H1 (cell line): Measurements from ENCODE around the gene LRP1. TPM values are rescaled to one million over a fixed set of nuclear protein-coding genes. Genes with fewer than 3 reads are reported as not detected.
A peak's percentile ranks its signal among the peaks of the same experiment; 100 is the strongest.

Experiments
- CTCF ChIA-PET: fragments of 300-600 bp; sonication (Branson Sonifier 250); formaldehyde crosslinking; loops from one replicate; lab custom pipeline; 2021; ENCODE audit not compliant: partially characterized antibody; lab: Charles Lee
- POLR2A ChIA-PET: fragments of 300-600 bp; sonication (Branson Sonifier 250); formaldehyde crosslinking; loops from one replicate; lab custom pipeline; 2021; ENCODE audit warnings: inconsistent platforms; ENCODE audit not compliant: partially characterized antibody; lab: Charles Lee
- DNase-seq, 2 experiments: peaks; one replicate each; pipeline versions ENCODE4 v3.0.0 to v3.0.0-alpha.2; 2010 to 2022; ENCODE audit warnings: low spot score in 2 of 2, low read depth in 1 of 2, mixed read lengths in 1 of 2
- FAIRE-seq: peaks from 2 replicates; lab custom pipeline; 2011; peaks lifted over from hg19 to GRCh38; lab: Jason Lieb, UNC
- H2AFZ ChIP-seq: 2 replicates; pipeline ENCODE4 v1.8.1; 2012; ENCODE audit warnings: low read length, inconsistent platforms
- H2AK5ac ChIP-seq: 2 replicates; pipeline ENCODE4 v1.6.1; 2013; ENCODE audit warnings: low read depth, low read length
- H2BK120ac ChIP-seq: replicated peaks from 2 replicates; pipeline ENCODE3; 2013; ENCODE audit warnings: low read depth, low read length, inconsistent platforms
- H2BK12ac ChIP-seq: 2 replicates; pipeline ENCODE4 v1.6.1; 2013; ENCODE audit warnings: low read depth, low read length
- H2BK15ac ChIP-seq: 2 replicates; pipeline ENCODE4 v1.6.1; 2013; ENCODE audit warnings: low read length
- H2BK20ac ChIP-seq: 2 replicates; pipeline ENCODE4 v1.6.1; 2013; ENCODE audit warnings: low read length
- H2BK5ac ChIP-seq: 2 replicates; pipeline ENCODE4 v1.6.1; 2013; ENCODE audit warnings: low read depth, low read length
- H3K14ac ChIP-seq: 2 replicates; pipeline ENCODE4 v1.6.1; 2013; ENCODE audit warnings: inconsistent platforms; ENCODE audit not compliant: insufficient read length
- H3K18ac ChIP-seq: 2 replicates; pipeline ENCODE4 v1.6.1; 2013; ENCODE audit warnings: low read length; ENCODE audit errors: extremely low read depth
- H3K23ac ChIP-seq: 2 replicates; pipeline ENCODE4 v1.6.1; 2013; ENCODE audit warnings: inconsistent platforms; ENCODE audit not compliant: insufficient read length
- H3K23me2 ChIP-seq: 2 replicates; pipeline ENCODE4 v1.6.1; 2013; ENCODE audit warnings: low read depth, low read length
- H3K27ac ChIP-seq: 2 replicates; pipeline ENCODE4 v1.6.1; 2011; ENCODE audit warnings: low read depth, low read length, inconsistent platforms
- H3K27me3 ChIP-seq, 4 experiments: replicated peaks in 1 of 4; 1 replicate in 1 of 4; 2 replicates in 3 of 4; pipeline versions ENCODE4 v1.6.1 to v1.8.1; 2011 to 2013; ENCODE audit warnings: low read length in 3 of 4, mild to moderate bottlenecking in 3 of 4, inconsistent platforms in 2 of 4, mixed read lengths in 2 of 4, moderate library complexity in 1 of 4; ENCODE audit not compliant: control insufficient read depth in 3 of 4, insufficient read depth in 3 of 4; ENCODE audit errors: extremely low read depth in 1 of 4
- H3K36me3 ChIP-seq, 4 experiments: 2 replicates each; pipeline versions ENCODE4 v1.6.1 to v1.8.1; 2011 to 2013; ENCODE audit warnings: mild to moderate bottlenecking in 4 of 4, low read length in 3 of 4, moderate library complexity in 2 of 4, control low read depth in 1 of 4, inconsistent platforms in 1 of 4; ENCODE audit not compliant: insufficient read depth in 4 of 4, control insufficient read depth in 2 of 4
- H3K4ac ChIP-seq: replicated peaks from 2 replicates; pipeline ENCODE3; 2013; ENCODE audit warnings: low read length, low read depth, mixed read lengths, inconsistent platforms; ENCODE audit not compliant: insufficient read length
- H3K4me1 ChIP-seq, 4 experiments: replicated peaks in 1 of 4; 1 replicate in 1 of 4; 2 replicates in 3 of 4; pipeline versions ENCODE4 v1.6.1 to v1.8.1; 2011 to 2013; ENCODE audit warnings: low read length in 3 of 4, inconsistent platforms in 2 of 4, mixed read lengths in 1 of 4; ENCODE audit not compliant: insufficient read depth in 4 of 4, control insufficient read depth in 3 of 4
- H3K4me2 ChIP-seq, 2 experiments: 2 replicates each; pipeline versions ENCODE4 v1.6.1 to v1.8.1; 2011 to 2013; ENCODE audit warnings: low read depth in 2 of 2, low read length in 2 of 2, control low read depth in 1 of 2, inconsistent platforms in 1 of 2, mild to moderate bottlenecking in 1 of 2; ENCODE audit not compliant: insufficient read depth in 1 of 2
- H3K4me3 ChIP-seq, 4 experiments: fragments of 200-600, 300-600 bp in 1 of 4; sonication (generic), shearing (Covaris generic), sonication (Bioruptor Twin) in 1 of 4; 2 replicates each; pipeline versions ENCODE4 v1.5.1 to v1.8.1; 2011 to 2016; ENCODE audit warnings: low read length in 4 of 4, low read depth in 3 of 4, control low read depth in 2 of 4, inconsistent platforms in 2 of 4, mild to moderate bottlenecking in 2 of 4, mixed read lengths in 1 of 4, moderate library complexity in 1 of 4; ENCODE audit not compliant: insufficient read depth in 2 of 4; ENCODE audit errors: extremely low read depth in 1 of 4
- H3K56ac ChIP-seq: replicated peaks from 2 replicates; pipeline ENCODE3; 2013; ENCODE audit warnings: low read depth, mild to moderate bottlenecking, mixed read lengths, low read length, inconsistent platforms; ENCODE audit not compliant: insufficient read length
- H3K79me1 ChIP-seq: 2 replicates; pipeline ENCODE4 v1.6.1; 2013; ENCODE audit warnings: low read depth, low read length, control low read depth
- H3K79me2 ChIP-seq, 2 experiments: 2 replicates each; pipeline versions ENCODE4 v1.6.1 to v1.8.1; 2012 to 2013; ENCODE audit warnings: low read length in 2 of 2, mild to moderate bottlenecking in 2 of 2, inconsistent platforms in 1 of 2; ENCODE audit not compliant: insufficient read depth in 2 of 2, control insufficient read depth in 1 of 2
- H3K9ac ChIP-seq, 4 experiments: replicated peaks in 1 of 4; 1 replicate in 1 of 4; 2 replicates in 3 of 4; pipeline versions ENCODE4 v1.6.1 to v1.8.1; 2011 to 2013; ENCODE audit warnings: low read depth in 3 of 4, low read length in 3 of 4, control low read depth in 2 of 4, mild to moderate bottlenecking in 2 of 4, moderate library complexity in 2 of 4, inconsistent platforms in 1 of 4; ENCODE audit errors: extremely low read depth in 1 of 4
- H3K9me3 ChIP-seq, 2 experiments: 2 replicates each; pipeline versions ENCODE4 v1.6.1 to v1.8.1; 2012 to 2013; ENCODE audit warnings: mild to moderate bottlenecking in 2 of 2, moderate library complexity in 2 of 2, control low read depth in 1 of 2, inconsistent platforms in 1 of 2, low read depth in 1 of 2, low read length in 1 of 2, mixed read lengths in 1 of 2; ENCODE audit not compliant: insufficient read depth in 2 of 2
- H4K20me1 ChIP-seq, 2 experiments: replicated peaks in 1 of 2; 2 replicates each; pipeline versions ENCODE3 to v1.8.1; 2011 to 2013; ENCODE audit warnings: inconsistent platforms in 2 of 2, low read length in 2 of 2, mild to moderate bottlenecking in 1 of 2; ENCODE audit not compliant: insufficient read depth in 2 of 2, control insufficient read depth in 1 of 2
- H4K5ac ChIP-seq: 2 replicates; pipeline ENCODE4 v1.6.1; 2013; ENCODE audit warnings: low read length, low read depth, mixed read lengths, inconsistent platforms; ENCODE audit not compliant: insufficient read length
- H4K8ac ChIP-seq: 2 replicates; pipeline ENCODE4 v1.8.0; 2013; ENCODE audit warnings: mild to moderate bottlenecking, moderate library complexity, low read length, inconsistent platforms; ENCODE audit not compliant: insufficient read depth; ENCODE audit errors: extremely low read depth
- H4K91ac ChIP-seq: replicated peaks from 2 replicates; pipeline ENCODE3; 2013; ENCODE audit warnings: low read length, mixed read lengths, inconsistent platforms; ENCODE audit not compliant: insufficient read length
- CBX8 ChIP-seq: fragments of 300-800, 300-1000 bp; sonication (generic); IDR thresholded peaks from 2 replicates; pipeline ENCODE4 v1.7.1; 2016; ENCODE audit warnings: low read depth, low read length, borderline replicate concordance
- FOSL1 ChIP-seq: IDR thresholded peaks from 2 replicates; pipeline ENCODE4 v1.6.1; 2011; ENCODE audit warnings: mild to moderate bottlenecking, low read depth, low read length, moderate library complexity; ENCODE audit not compliant: insufficient read depth
- SIRT6 ChIP-seq: IDR thresholded peaks from one replicate; pipeline ENCODE4 v1.7.1; 2012; ENCODE audit warnings: low read length, inconsistent platforms
- SIX5 ChIP-seq: IDR thresholded peaks from 2 replicates; pipeline ENCODE4 v1.6.1; 2011; ENCODE audit warnings: mild to moderate bottlenecking, low read depth, low read length
- SP1 ChIP-seq: IDR thresholded peaks from 2 replicates; pipeline ENCODE4 v1.6.1; 2011; ENCODE audit warnings: low read depth, low read length
- SRF ChIP-seq: IDR thresholded peaks from 2 replicates; pipeline ENCODE4 v1.6.1; 2011; ENCODE audit warnings: mild to moderate bottlenecking, low read depth, low read length, moderate library complexity
- TAF7 ChIP-seq: optimal IDR thresholded peaks from 2 replicates; pipeline ENCODE3; 2011; ENCODE audit warnings: low read depth, mild to moderate bottlenecking, inconsistent platforms, low read length, moderate library complexity, borderline replicate concordance
- TEAD4 ChIP-seq: IDR thresholded peaks from 2 replicates; pipeline ENCODE4 v1.6.1; 2012; ENCODE audit warnings: low read depth, low read length, inconsistent platforms, mixed read lengths
- WGBS, 2 experiments: shearing (Covaris generic) in 1 of 2; methylation state at CpG; one replicate each; pipeline versions ENCODE4 v1.1.6 to v1.1.7; 2013 to 2015; ENCODE audit warnings: low lambda C conversion rate in 2 of 2, mixed read lengths in 2 of 2, inconsistent platforms in 1 of 2, low coverage in 1 of 2, missing lambda C conversion rate in 1 of 2; ENCODE audit not compliant: insufficient replicate concordance in 2 of 2, insufficient coverage in 1 of 2, insufficient read length in 1 of 2; ENCODE audit errors: extremely low coverage in 1 of 2, missing lambda C conversion rate in 1 of 2; 5-methylcytosine and 5-hydroxymethylcytosine counted together
- polyA plus RNA-seq, 7 experiments: library from polyadenylated mRNA; depleted of rRNA in 3 of 7; stranded (reverse) in 5 of 7; unstranded in 2 of 7; fragments of >200 nt in 5 of 7; fragments of 200-250 nt in 2 of 7; gene quantifications; 1 replicate in 5 of 7; 2 replicates in 1 of 7; 4 replicates in 1 of 7; pipeline versions ENCODE4 v1.2.1 to v1.2.3, GENCODE V29; 2011 to 2013; ENCODE audit warnings: missing spikeins in 2 of 7, mixed read lengths in 2 of 7
- total RNA-seq: library from RNA; stranded (reverse); fragmentation: NEBNext Ultra II Directional; extraction: Animal tissue kit (Norgen Biotek cat#: 25700); gene quantifications from 2 replicates; pipeline ENCODE4 v1.2.1, GENCODE V29; 2021

LRP1 gene
- total and polyA plus RNA-seq, 2 of the 8 experiments (the other 6 are each of a cell fraction or from before 2014, with no cell fraction given), result 35.3 to 92.5 TPM

DNA sequence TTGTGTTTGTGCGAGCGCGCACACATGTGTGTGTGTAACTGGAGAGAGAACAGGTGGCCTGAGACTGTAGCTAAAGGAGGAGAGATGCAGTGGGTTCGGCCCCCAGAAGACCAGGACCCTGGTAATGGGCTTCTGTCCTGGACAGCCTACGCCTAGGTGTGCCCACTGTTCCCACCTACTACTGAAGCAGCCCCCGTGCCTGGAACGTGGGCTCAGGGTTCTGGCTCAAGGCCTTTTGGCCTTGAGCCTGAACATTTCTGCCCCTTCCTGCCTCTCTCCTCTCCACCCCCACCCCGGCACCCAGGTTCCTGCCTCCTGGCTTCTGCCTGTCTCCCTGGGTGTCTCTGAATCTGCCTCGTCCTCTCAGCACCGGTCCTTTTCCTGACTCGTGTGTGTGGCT lies 86.8 kb downstream of the LRP1 start:
- Histone ChIP-seq H3K36me3 (peaks cover 2 to 25% (median 11%) of the 10 kb centered on the region in 4 experiments; a peak in 6 of 8 replicates), H3K27me3 (peaks cover 50 to 63% (median 61%) of the 10 kb centered on the region in 4 experiments)
- no peak for FAIRE-seq
- no peak for TF ChIP-seq SP1
- no peak for TF ChIP-seq SIRT6
- TF ChIP-seq FOSL1, result no peak
- no peak for TF ChIP-seq CBX8
- no peak for TF ChIP-seq SIX5
- TF ChIP-seq TAF7, result no peak
- no peak for TF ChIP-seq SRF
- TF ChIP-seq TEAD4, result no peak

More for the DNA sequence above, 86.8 kb downstream of the LRP1 start:
- H2BK15ac ChIP-seq, result peak overlapping the region; percentile 81; the same call in 1 of the 2 replicates
- POLR2A ChIA-PET, result interaction anchor here (0.7 to 8.8 kb wide), 9 partner anchors 7 to 128 kb away, joined by 3 to 686 read pairs (median 6); partner anchors contain the start of genes LRP1, SHMT2 and STAT6
- no peak overlapping the region for H3K56ac ChIP-seq
- no peak overlapping the region for H4K8ac ChIP-seq
- H4K91ac ChIP-seq, result no peak overlapping the region
- CTCF ChIA-PET, result interaction anchor here (0.6 to 10.1 kb wide), 19 partner anchors 8 to 624 kb away, joined by 3 to 726 read pairs (median 6); partner anchors contain the start of genes SHMT2 and STAC3
- no peak overlapping the region for H2BK5ac ChIP-seq
- no peak overlapping the region; the same call in 1 of the 2 replicates for H2BK20ac ChIP-seq
- H3K23ac ChIP-seq, result no peak overlapping the region
- H3K23me2 ChIP-seq, result peaks cover 7% of the 10 kb centered on the region; the same call in 1 of the 2 replicates
- no peak overlapping the region for H3K27ac ChIP-seq
- no peak overlapping the region for H3K18ac ChIP-seq
- H2AK5ac ChIP-seq, result no peak overlapping the region
- H3K14ac ChIP-seq, result no peak overlapping the region
- H3K79me2 ChIP-seq, result no peaks in the 10 kb centered on the region
- WGBS, 2 experiments, result 63% methylated on average over 11 of the region's 11 CpGs; no CpG with 5 or more reads in 1 of the 2 experiments
- H2BK12ac ChIP-seq, result peak overlapping the region; percentile 85; the same call in 1 of the 2 replicates
- peak overlapping the region in 1 of 2 experiments; percentile 91; a peak in 1 of 4 replicates for H3K4me2 ChIP-seq
- H4K20me1 ChIP-seq, result peaks cover 12 to 33% of the 10 kb centered on the region in 2 experiments
- no peak overlapping the region for H4K5ac ChIP-seq
- H2AFZ ChIP-seq, result no peak overlapping the region
- no peaks in the 10 kb centered on the region for H3K9me3 ChIP-seq
- H3K4ac ChIP-seq, result no peak overlapping the region
- peaks cover 9 to 39% (median 30%) of the 10 kb centered on the region in 4 experiments for H3K4me1 ChIP-seq
- no peak overlapping the region for H3K9ac ChIP-seq
- H3K4me3 ChIP-seq, result no peak overlapping the region
- H3K79me1 ChIP-seq, result no peaks in the 10 kb centered on the region
- no peak for DNase-seq
- no peak overlapping the region for H2BK120ac ChIP-seq
